GM23338 (cell line): ENCODE results near the gene CLEC14A. TPM values are rescaled to one million over a fixed set of nuclear protein-coding genes. Genes with fewer than 3 reads are reported as not detected.

Source experiments
- ATAC-seq: fragments of 200-7000 bp; cut with Tn5 transposase; 3 replicates; pipeline ENCODE4 v1.9.1; 2020
- DNase-seq: peaks from one replicate; pipeline ENCODE4 v3.0.0-alpha.2; 2015; ENCODE audit warnings: low spot score
- H2AFZ ChIP-seq: fragments of 200-600 bp; sonication (generic); 2 replicates; pipeline ENCODE4 v1.8.0; 2016; ENCODE audit warnings: antibody characterized with exemption, mild to moderate bottlenecking, moderate library complexity
- H3F3A ChIP-seq: fragments of 200-600 bp; sonication (generic); replicated peaks from 2 replicates; pipeline ENCODE4 v1.8.0; 2017; ENCODE audit warnings: antibody characterized with exemption, mixed run types, low read depth
- H3K27ac ChIP-seq: fragments of 200-600 bp; sonication (generic); 2 replicates; pipeline ENCODE4 v1.6.1; 2016; ENCODE audit warnings: low read depth
- H3K27me3 ChIP-seq: fragments of 200-600 bp; sonication (generic); 2 replicates; pipeline ENCODE4 v1.8.0; 2016; ENCODE audit warnings: mild to moderate bottlenecking, mixed run types, moderate library complexity; ENCODE audit not compliant: insufficient read depth
- H3K36me3 ChIP-seq: fragments of 200-600 bp; sonication (generic); 2 replicates; pipeline ENCODE4 v1.8.0; 2016; ENCODE audit warnings: mild to moderate bottlenecking; ENCODE audit not compliant: insufficient read depth
- H3K4me1 ChIP-seq: fragments of 200-600 bp; sonication (generic); 2 replicates; pipeline ENCODE4 v1.8.0; 2016; ENCODE audit warnings: mild to moderate bottlenecking, moderate library complexity; ENCODE audit not compliant: insufficient read depth
- H3K4me2 ChIP-seq: fragments of 200-600 bp; sonication (generic); 2 replicates; pipeline ENCODE4 v1.7.1; 2017; ENCODE audit warnings: mixed run types
- H3K4me3 ChIP-seq: fragments of 200-600 bp; sonication (generic); 2 replicates; pipeline ENCODE4 v1.6.1; 2016; ENCODE audit warnings: mixed run types
- H3K79me2 ChIP-seq: fragments of 200-600 bp; sonication (generic); replicated peaks from 2 replicates; pipeline ENCODE4 v1.8.0; 2017; ENCODE audit warnings: mild to moderate bottlenecking; ENCODE audit not compliant: insufficient read depth
- H3K9me2 ChIP-seq: fragments of 200-600 bp; sonication (generic); 2 replicates; pipeline ENCODE4 v1.8.0; 2017; ENCODE audit not compliant: insufficient read depth
- H4K20me1 ChIP-seq: fragments of 200-600 bp; sonication (generic); replicated peaks from 2 replicates; pipeline ENCODE4 v1.8.0; 2017; ENCODE audit warnings: mild to moderate bottlenecking; ENCODE audit not compliant: insufficient read depth
- H3K27ac Mint-ChIP-seq: 2 replicates; pipeline ENCODE4 v1.8.0; 2020; ENCODE audit warnings: inconsistent platforms, mild to moderate bottlenecking, moderate library complexity, mixed read lengths
- H3K27me3 Mint-ChIP-seq: 3 replicates; pipeline ENCODE4 v1.8.0; 2022; ENCODE audit warnings: low read depth, mild to moderate bottlenecking, moderate library complexity, mixed read lengths, inconsistent platforms; ENCODE audit not compliant: insufficient read depth, poor library complexity
- H3K36me3 Mint-ChIP-seq: 3 replicates; pipeline ENCODE4 v1.8.0; 2021; ENCODE audit warnings: low read depth, mild to moderate bottlenecking, inconsistent platforms, moderate library complexity, mixed read lengths
- H3K4me1 Mint-ChIP-seq: 3 replicates; pipeline ENCODE4 v1.8.0; 2020; ENCODE audit warnings: mild to moderate bottlenecking, inconsistent platforms, mixed read lengths
- H3K4me3 Mint-ChIP-seq: 3 replicates; pipeline ENCODE4 v1.8.0; 2021; ENCODE audit warnings: moderate library complexity, mild to moderate bottlenecking, inconsistent platforms, mixed read lengths
- H3K9me3 Mint-ChIP-seq: 3 replicates; pipeline ENCODE4 v1.8.0; 2020; ENCODE audit warnings: moderate library complexity, mild to moderate bottlenecking, inconsistent platforms, mixed read lengths
- CREB1 ChIP-seq: fragments of 250-450 bp; sonication (Bioruptor Pico); IDR thresholded peaks from 2 replicates; pipeline ENCODE4 v1.5.0; 2020; ENCODE audit warnings: low read depth, mild to moderate bottlenecking, moderate library complexity
- CTCF ChIP-seq, 2 experiments: fragments of 200-600 bp in 1 of 2; sonication (generic) in 1 of 2; conservative IDR thresholded peaks; 2 replicates each; pipeline versions ENCODE4 v1.5.1 to v1.6.1; 2016 to 2017; ENCODE audit warnings: antibody characterized with exemption in 2 of 2, low read depth in 2 of 2, mild to moderate bottlenecking in 2 of 2, moderate library complexity in 1 of 2
- ETS1 ChIP-seq: IDR thresholded peaks from 2 replicates; pipeline ENCODE4 v1.6.1; 2016; ENCODE audit warnings: antibody characterized with exemption
- EZH2 ChIP-seq: fragments of 200-600 bp; sonication (generic); IDR thresholded peaks from one replicate; pipeline ENCODE4 v1.8.0; 2017; ENCODE audit warnings: antibody characterized with exemption, mild to moderate bottlenecking, low read depth; ENCODE audit not compliant: unreplicated experiment
- EZH2phosphoT487 ChIP-seq: fragments of 200-600 bp; sonication (generic); IDR thresholded peaks from one replicate; pipeline ENCODE4 v1.8.1; 2018; ENCODE audit warnings: antibody characterized with exemption; ENCODE audit not compliant: unreplicated experiment
- JUNB ChIP-seq: IDR thresholded peaks from one replicate; pipeline ENCODE4 v1.6.1; 2016; ENCODE audit warnings: antibody characterized with exemption; ENCODE audit not compliant: unreplicated experiment
- NANOG ChIP-seq: IDR thresholded peaks from 2 replicates; pipeline ENCODE4 v1.6.1; 2016; ENCODE audit warnings: antibody characterized with exemption, borderline replicate concordance
- POLR2AphosphoS5 ChIP-seq: IDR thresholded peaks from 2 replicates; pipeline ENCODE4 v1.6.1; 2016; ENCODE audit warnings: antibody characterized with exemption, low read depth
- REST ChIP-seq: IDR thresholded peaks from one replicate; pipeline ENCODE4 v1.6.1; 2018; ENCODE audit warnings: antibody characterized with exemption; ENCODE audit not compliant: unreplicated experiment
- STAT1 ChIP-seq: IDR thresholded peaks from one replicate; pipeline ENCODE4 v1.6.1; 2016; ENCODE audit warnings: antibody characterized with exemption; ENCODE audit not compliant: unreplicated experiment
- ZNF114 ChIP-seq: fragments of 250-450 bp; sonication (Bioruptor Pico); IDR thresholded peaks from 2 replicates; pipeline ENCODE4 v1.5.0; 2020; ENCODE audit warnings: mild to moderate bottlenecking, moderate library complexity
- ZNF331 ChIP-seq: fragments of 250-450 bp; sonication (Bioruptor Pico); IDR thresholded peaks from 2 replicates; pipeline ENCODE4 v1.5.0; 2020; ENCODE audit warnings: low read depth, mild to moderate bottlenecking, moderate library complexity
- ZNF462 ChIP-seq: fragments of 250-450 bp; sonication (Bioruptor Pico); IDR thresholded peaks from 2 replicates; pipeline ENCODE4 v1.5.0; 2020; ENCODE audit warnings: mild to moderate bottlenecking, moderate library complexity
- polyA plus RNA-seq: library from polyadenylated mRNA; unstranded; fragments of >200 nt; fragmentation: Nextera tagmentation; extraction: Ambion mirVana; gene quantifications from 2 replicates; pipeline ENCODE4 v1.2.1, GENCODE V29; 2016
- total RNA-seq: library from RNA; depleted of rRNA; stranded (reverse); fragments of >200 nt; shearing (Covaris generic); gene quantifications from 2 replicates; pipeline ENCODE4 v1.2.3, GENCODE V29; 2014

Gene CLEC14A
- total and polyA plus RNA-seq, 2 experiments from 2014 or later = not detected

- H3K36me3 Mint-ChIP-seq = no peaks in the 10 kb centered on the region
- Histone ChIP-seq H2AFZ (no peak overlapping the region), H3K27ac (no peak overlapping the region), H3K4me3 (no peak overlapping the region), H3K79me2 (no peaks in the 10 kb centered on the region), H3K36me3 (no peaks in the 10 kb centered on the region; the same call in 1 of the 2 replicates), H3K4me2 (no peak overlapping the region), H3K4me1 (no peaks in the 10 kb centered on the region), H4K20me1 (no peaks in the 10 kb centered on the region), H3K27me3 (peaks cover 10% of the 10 kb centered on the region; the same call in 1 of the 2 replicates), H3F3A (no peaks in the 10 kb centered on the region), H3K9me2 (no peaks in the 10 kb centered on the region)
- TF ChIP-seq POLR2AphosphoS5 (no peak), ZNF331 (CRISPR knock-in tag) (no peak), CTCF (conservative IDR thresholded peaks at IDR 0.05; ENCODE audit: low read depth in 2 of 2) (no peak), EZH2 (no peak), ETS1 (no peak), ZNF462 (CRISPR knock-in tag) (no peak), EZH2phosphoT487 (no peak), NANOG (no peak), ZNF114 (no peak), CREB1 (CRISPR knock-in tag) (no peak), JUNB (no peak), REST (no peak), STAT1 (no peak)
- no peaks in the 10 kb centered on the region for H3K9me3 Mint-ChIP-seq
- H3K4me3 Mint-ChIP-seq = no peak overlapping the region
- ATAC-seq = no peak
- H3K4me1 Mint-ChIP-seq = no peaks in the 10 kb centered on the region
- no peak for DNase-seq
- H3K27ac Mint-ChIP-seq = no peak overlapping the region
- H3K27me3 Mint-ChIP-seq = no peaks in the 10 kb centered on the region
Observed at GRCh38 chr14:38280081-38280480, 24.2 kb upstream of the CLEC14A start.
